CD4-positive, alpha-beta T cell (primary cell): ENCODE measurements around the gene HIPK2. TPM values are rescaled to one million over a fixed set of nuclear protein-coding genes. Genes with fewer than 3 reads are reported as not detected.

Experiments
- ATAC-seq: fragments of 200-7000 bp; cut with Tn5 transposase; one replicate; pipeline ENCODE4 v1.10.0; 2022; ENCODE audit warnings: mild to moderate bottlenecking; ENCODE audit not compliant: poor library complexity
- CTCF ChIA-PET: fragments of 350-600 bp; sonication (Branson Sonifier 250); formaldehyde crosslinking; loops from one replicate; lab custom pipeline; 2021; ENCODE audit warnings: antibody characterized with exemption, inconsistent platforms; lab: Charles Lee
- POLR2A ChIA-PET: fragments of 350-600 bp; sonication (Branson Sonifier 250); formaldehyde crosslinking; loops from one replicate; lab custom pipeline; 2021; ENCODE audit warnings: antibody characterized with exemption, inconsistent platforms; lab: Charles Lee
- DNase-seq, 14 experiments: peaks; one replicate each; pipeline ENCODE4 v3.0.0-alpha.2; 2013 to 2020; ENCODE audit warnings: mixed read lengths in 2 of 14
- H3K27ac ChIP-seq, 2 donors: one replicate each; pipeline versions ENCODE4 v1.5.1 to v1.7.0; 2013; ENCODE audit warnings: low read length in 2 of 2, low read depth in 1 of 2, mild to moderate bottlenecking in 1 of 2
- H3K27me3 ChIP-seq, 2 experiments: 1 replicate in 1 of 2; 2 replicates in 1 of 2; pipeline versions ENCODE4 v1.6.1 to v1.7.0; 2013; ENCODE audit warnings: low read length in 2 of 2, control low read depth in 1 of 2, mild to moderate bottlenecking in 1 of 2, moderate library complexity in 1 of 2; ENCODE audit not compliant: insufficient read depth in 2 of 2, control insufficient read depth in 1 of 2
- H3K36me3 ChIP-seq: one replicate; pipeline ENCODE4 v1.6.1; 2013; ENCODE audit warnings: low read length, control low read depth; ENCODE audit not compliant: insufficient read depth
- H3K4me1 ChIP-seq: one replicate; pipeline ENCODE4 v1.6.1; 2013; ENCODE audit warnings: low read length, control low read depth; ENCODE audit not compliant: insufficient read depth
- H3K4me3 ChIP-seq: one replicate; pipeline ENCODE4 v1.5.1; 2013; ENCODE audit warnings: mild to moderate bottlenecking, low read length, moderate library complexity
- H3K9me3 ChIP-seq, 2 experiments: 1 replicate in 1 of 2; 2 replicates in 1 of 2; pipeline versions ENCODE4 v1.6.1 to v1.7.0; 2013; ENCODE audit warnings: low read length in 2 of 2, mild to moderate bottlenecking in 2 of 2, control low read depth in 1 of 2, moderate library complexity in 1 of 2; ENCODE audit not compliant: control insufficient read depth in 1 of 2, insufficient read depth in 1 of 2
- H3K27ac Mint-ChIP-seq: one replicate; pipeline ENCODE4 v1.8.0; 2020; ENCODE audit warnings: mixed read lengths
- H3K27me3 Mint-ChIP-seq: one replicate; pipeline ENCODE4 v1.8.0; 2021; ENCODE audit warnings: mixed read lengths
- H3K36me3 Mint-ChIP-seq: one replicate; pipeline ENCODE4 v1.8.0; 2021; ENCODE audit warnings: low read depth, mixed read lengths
- H3K4me1 Mint-ChIP-seq: one replicate; pipeline ENCODE4 v1.8.0; 2021; ENCODE audit warnings: low read depth, mixed read lengths
- H3K4me3 Mint-ChIP-seq: one replicate; pipeline ENCODE4 v1.8.0; 2020; ENCODE audit warnings: mild to moderate bottlenecking, mixed read lengths
- H3K9me3 Mint-ChIP-seq: one replicate; pipeline ENCODE4 v1.8.0; 2020; ENCODE audit warnings: mixed read lengths
- CTCF ChIP-seq: fragments of 200-600 bp; IDR thresholded peaks from one replicate; pipeline ENCODE4 v1.8.0; 2022; ENCODE audit warnings: antibody characterized with exemption, mild to moderate bottlenecking
- intact Hi-C, 2 experiments: fragments of 100-400 bp; cut with DNase I in 1 of 2; cut with micrococcal nuclease in 1 of 2; formaldehyde crosslinking; loops; one replicate each; pipeline versions ENCODE4 v1.15.1 to v1.9.0; 2023 to 2025; cut with DNase I, micrococcal nuclease
- total RNA-seq, 174 experiments: library from RNA in 2 of 174; stranded (reverse) in 2 of 174; gene quantifications; one replicate each; pipeline ENCODE4 v1.2.3 and lab custom pipeline; 2021 to 2026

The HIPK2 gene
- total RNA-seq, 2 experiments from 2014 or later = 36.5 to 37.0 TPM

- Mint-ChIP-seq H3K27ac (peak overlapping the region; percentile 91), H3K4me3 (no peak overlapping the region), H3K36me3 (peaks cover 18% of the 10 kb centered on the region), H3K9me3 (no peaks in the 10 kb centered on the region), H3K27me3 (no peaks in the 10 kb centered on the region), H3K4me1 (peaks cover 87% of the 10 kb centered on the region)
- H3K27me3 ChIP-seq = no peaks in the 10 kb centered on the region
- ATAC-seq = no peak
- intact Hi-C loops = loop anchor here in 1 of 2 experiments (5.0 kb wide), 1 partner anchor 91 kb away; no protein-coding TSS in a partner anchor
- peaks cover 6% of the 10 kb centered on the region for H3K36me3 ChIP-seq
- H3K27ac ChIP-seq = peak overlapping the region in 1 of 2 donors; percentile 64
- no peak overlapping the region for H3K4me3 ChIP-seq
- H3K9me3 ChIP-seq = no peaks in the 10 kb centered on the region
- peaks cover 53% of the 10 kb centered on the region for H3K4me1 ChIP-seq
- ChIA-PET POLR2A (interaction anchor here (1.1 to 2.7 kb wide), 4 partner anchors 10 to 39 kb away, joined by 3 to 23 read pairs (median 14); partner anchors contain the start of gene HIPK2), CTCF (no interaction called here)
- no peak for DNase-seq
- TF ChIP-seq CTCF = no peak
These were observed 39.0 kb downstream of the HIPK2 start for GRCh38 chr7:139738772-139739171.

GRCh38 chr7:139738101-139738489 is 39.7 kb downstream of the HIPK2 start:
- intact Hi-C loops = loop anchor here in 1 of 2 experiments (5.0 kb wide), 1 partner anchor 91 kb away; no protein-coding TSS in a partner anchor
- peaks cover 18% of the 10 kb centered on the region for H3K36me3 Mint-ChIP-seq

More at GRCh38 chr7:139738101-139738489, 39.7 kb downstream of the HIPK2 start:
- peak; percentile 61 for ATAC-seq
- no peak for DNase-seq
- Histone ChIP-seq H3K4me3 (no peak overlapping the region), H3K9me3 (no peaks in the 10 kb centered on the region), H3K36me3 (peaks cover 6% of the 10 kb centered on the region), H3K27ac (peak overlapping the region in 1 of 2 donors; percentile 64), H3K4me1 (peaks cover 49% of the 10 kb centered on the region), H3K27me3 (no peaks in the 10 kb centered on the region)
- TF ChIP-seq CTCF = no peak
- no peaks in the 10 kb centered on the region for H3K27me3 Mint-ChIP-seq
- ChIA-PET CTCF (interaction anchor here (1.5 kb wide), 1 partner anchor 92 kb away, joined by 5 read pairs; no protein-coding TSS in a partner anchor), POLR2A (interaction anchor here (0.9 to 2.7 kb wide), 8 partner anchors 11 to 102 kb away, joined by 3 to 23 read pairs (median 6); partner anchors contain the start of gene HIPK2)
- peak overlapping the region; percentile 72 for H3K4me3 Mint-ChIP-seq
- peak overlapping the region; percentile 91 for H3K27ac Mint-ChIP-seq
- peaks cover 85% of the 10 kb centered on the region for H3K4me1 Mint-ChIP-seq
- H3K9me3 Mint-ChIP-seq = no peaks in the 10 kb centered on the region
